HepG2 (cell line): ENCODE results near the gene DLEC1. TPM values are rescaled to one million over a fixed set of nuclear protein-coding genes. Genes with fewer than 3 reads are reported as not detected.

Experiments
- AHR ChIP-seq: IDR thresholded peaks from 2 replicates; pipeline ENCODE4 v1.6.1; 2018; ENCODE audit warnings: missing genetic modification reagents, missing compliant biosample characterization
- DPF2 ChIP-seq: sonication (generic); formaldehyde crosslinking; IDR thresholded peaks from 2 replicates; pipeline ENCODE4 v1.4.0; 2020; ENCODE audit warnings: mild to moderate bottlenecking, low read depth, missing genetic modification reagents, borderline replicate concordance
- ELF3 ChIP-seq: IDR thresholded peaks from 2 replicates; pipeline ENCODE4 v1.6.1; 2016; ENCODE audit warnings: missing genetic modification reagents, missing compliant biosample characterization
- EP300 ChIP-seq, 3 experiments: sonication (generic) in 1 of 3; formaldehyde crosslinking in 1 of 3; IDR thresholded peaks; 2 replicates each; pipeline versions ENCODE4 v1.5.1 to v1.6.1; 2011 to 2020; ENCODE audit warnings: low read depth in 2 of 3, low read length in 2 of 3, borderline replicate concordance in 1 of 3, improper control_type of control experiment in 1 of 3, mild to moderate bottlenecking in 1 of 3, missing genetic modification reagents in 1 of 3, moderate library complexity in 1 of 3
- HMG20A ChIP-seq: IDR thresholded peaks from 2 replicates; pipeline ENCODE4 v1.6.1; 2016; ENCODE audit warnings: borderline replicate concordance
- MEIS1 ChIP-seq: sonication (generic); formaldehyde crosslinking; IDR thresholded peaks from 2 replicates; pipeline ENCODE4 v1.9.0; 2021; ENCODE audit warnings: mild to moderate bottlenecking, missing genetic modification reagents, moderate library complexity, borderline replicate concordance
- MTA1 ChIP-seq: sonication (generic); formaldehyde crosslinking; IDR thresholded peaks from 2 replicates; pipeline ENCODE4 v1.4.0; 2020; ENCODE audit warnings: missing genetic modification reagents, mild to moderate bottlenecking, borderline replicate concordance
- MXI1 ChIP-seq: IDR thresholded peaks from 3 replicates; pipeline ENCODE4 v1.6.1; 2012; ENCODE audit warnings: low read depth, low read length, inconsistent platforms, borderline replicate concordance
- NCOR1 ChIP-seq: fragments of 200-600 bp; sonication (generic); IDR thresholded peaks from 2 replicates; pipeline ENCODE4 v1.7.0; 2017; ENCODE audit warnings: antibody characterized with exemption, low read length, borderline replicate concordance
- NFYB ChIP-seq: sonication (generic); formaldehyde crosslinking; IDR thresholded peaks from 2 replicates; pipeline ENCODE4 v1.4.0; 2020; ENCODE audit warnings: missing genetic modification reagents
- SOX13 ChIP-seq, 3 experiments: fragments of 450-650 bp in 1 of 3; sonication (generic) in 1 of 3; formaldehyde crosslinking in 1 of 3; IDR thresholded peaks in 2 of 3; conservative IDR thresholded peaks in 1 of 3; 2 replicates each; pipeline versions ENCODE4 v1.5.0 to v1.6.1; 2016 to 2020; ENCODE audit warnings: antibody characterized with exemption in 1 of 3, mild to moderate bottlenecking in 1 of 3, missing compliant biosample characterization in 1 of 3, missing genetic modification reagents in 1 of 3, moderate library complexity in 1 of 3
- TBX2 ChIP-seq: sonication (generic); formaldehyde crosslinking; IDR thresholded peaks from 2 replicates; pipeline ENCODE4 v1.5.0; 2020; ENCODE audit warnings: missing genetic modification reagents, mild to moderate bottlenecking, borderline replicate concordance
- ZBTB20 ChIP-seq: sonication (generic); formaldehyde crosslinking; IDR thresholded peaks from 2 replicates; pipeline ENCODE4 v1.8.1; 2023; ENCODE audit warnings: missing genetic modification reagents, low read depth, mild to moderate bottlenecking, borderline replicate concordance
- ZFX ChIP-seq: sonication (generic); formaldehyde crosslinking; IDR thresholded peaks from 2 replicates; pipeline ENCODE4 v1.4.0; 2020; ENCODE audit warnings: mild to moderate bottlenecking, low read depth, missing genetic modification reagents, moderate library complexity
- ZNF160 ChIP-seq: sonication (generic); formaldehyde crosslinking; IDR thresholded peaks from 2 replicates; pipeline ENCODE4 v1.8.0; 2022; ENCODE audit warnings: mild to moderate bottlenecking, inconsistent platforms, missing genetic modification reagents
- ZNF275 ChIP-seq: sonication (generic); formaldehyde crosslinking; IDR thresholded peaks from 2 replicates; pipeline ENCODE4 v1.8.0; 2022; ENCODE audit warnings: missing genetic modification reagents, mild to moderate bottlenecking, inconsistent platforms, borderline replicate concordance
- ZNF550 ChIP-seq: sonication (generic); formaldehyde crosslinking; IDR thresholded peaks from 2 replicates; pipeline ENCODE4 v1.4.0; 2020; ENCODE audit warnings: mild to moderate bottlenecking, missing genetic modification reagents, borderline replicate concordance
- ZNF747 ChIP-seq: sonication (generic); formaldehyde crosslinking; IDR thresholded peaks from 2 replicates; pipeline ENCODE4 v1.8.1; 2023; ENCODE audit warnings: missing genetic modification reagents, mild to moderate bottlenecking, borderline replicate concordance
- polyA plus RNA-seq, 8 experiments: library from polyadenylated mRNA; depleted of rRNA in 3 of 8; stranded (reverse) in 7 of 8; unstranded in 1 of 8; fragments of >200 nt; fragmentation: Illumina TruSeq in 4 of 8; extraction: Trizol in 4 of 8; gene quantifications; 2 replicates each; pipeline versions ENCODE4 v1.2.1 to v1.2.3, GENCODE V29; 2011 to 2016; ENCODE audit warnings: low read depth in 4 of 8, missing spikeins in 1 of 8, mixed read lengths in 1 of 8; ENCODE audit not compliant: insufficient read depth in 1 of 8
- total RNA-seq, 5 experiments: library from RNA; depleted of rRNA; stranded (reverse); fragments of >200 nt; fragmentation: Illumina TruSeq; extraction: Trizol; gene quantifications; 2 replicates each; pipeline ENCODE4 v1.2.3, GENCODE V29; 2016; ENCODE audit warnings: low read depth in 1 of 5
- TF ChIP-seq, protein P1 (sequence below): sonication (generic); formaldehyde crosslinking; IDR thresholded peaks from 2 replicates; pipeline ENCODE4 v1.4.0; 2020; ENCODE audit warnings: missing genetic modification reagents
- TF ChIP-seq, protein P2 (sequence below): sonication (generic); formaldehyde crosslinking; IDR thresholded peaks from 2 replicates; pipeline ENCODE4 v1.4.0; 2020; ENCODE audit warnings: mild to moderate bottlenecking, missing genetic modification reagents, borderline replicate concordance
- TF ChIP-seq, protein P3 (sequence below): IDR thresholded peaks from 2 replicates; pipeline ENCODE4 v1.6.1; 2012; ENCODE audit warnings: low read depth, low read length, improper control_type of control experiment

The DLEC1 gene
- total and polyA plus RNA-seq, 2 of the 13 experiments (the other 11 are each of a cell fraction or from before 2014, with no cell fraction given), result 0.09 TPM; not detected in 1

DNA sequence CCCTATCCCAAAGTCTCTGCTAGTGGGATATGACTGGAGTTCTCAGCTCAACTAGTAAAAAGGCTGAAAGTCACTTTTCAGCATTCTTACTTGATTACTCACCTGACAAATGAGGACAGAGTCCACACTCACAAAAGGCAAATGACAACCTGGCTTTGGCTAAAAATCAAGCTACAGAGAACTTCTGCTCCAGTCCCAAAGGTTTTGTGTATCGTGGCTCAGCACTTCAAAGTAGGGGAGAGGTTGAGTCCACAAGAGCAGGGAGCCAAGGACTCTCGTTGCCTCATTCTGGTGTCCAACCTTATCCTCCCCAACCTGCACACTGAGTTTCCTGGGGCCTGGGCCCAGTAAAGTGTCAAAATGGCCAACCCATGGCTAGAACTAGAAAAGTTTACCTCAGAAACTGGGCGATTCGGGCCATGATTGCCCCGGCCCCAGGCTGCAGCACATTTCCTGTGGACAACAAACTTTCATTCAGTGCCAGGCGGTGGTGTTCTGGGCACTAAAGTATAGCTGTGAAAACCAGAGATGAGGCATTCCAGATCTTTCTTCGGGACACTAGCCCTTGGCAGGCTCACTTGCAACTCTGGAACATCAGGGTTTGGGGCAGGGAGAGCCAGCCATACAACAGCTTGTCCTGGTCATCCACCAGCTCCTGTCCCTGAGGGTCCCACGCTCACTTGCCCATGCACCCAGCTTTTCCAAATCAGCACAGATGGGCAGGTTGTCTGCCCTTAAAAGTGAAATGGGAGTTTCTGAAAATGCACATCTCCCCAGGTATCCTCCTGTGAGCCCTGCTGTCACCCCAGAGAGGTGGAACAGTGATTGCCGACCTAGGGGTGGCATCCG lies 94.8 kb downstream of the DLEC1 start (continued):
- TF ChIP-seq AHR (no peak), NFYB (0 out of 2 replicates have a peak, but pooled peaks have one; percentile 20), ZBTB20 (CRISPR knock-in tag) (peak; percentile 73; the same call in 1 of the 2 replicates), EP300 (IDR thresholded peaks at IDR 0.05; ENCODE audit: low read depth in 2 of 2, low read length in 2 of 2) (peak in 1 of 2 experiments; percentile 94; a peak in 3 of 4 replicates), EP300 (CRISPR knock-in tag; IDR thresholded peaks at IDR 0.05; ENCODE audit: borderline replicate concordance) (peak; percentile 84), SOX13 (IDR thresholded peaks at IDR 0.05) (peak; percentile 43; the same call in 1 of the 2 replicates), SOX13 (CRISPR knock-in tag; conservative IDR thresholded peaks at IDR 0.05 in 1 of 2, IDR thresholded peaks at IDR 0.05 in 1 of 2) (peak in 1 of 2 experiments; percentile 89; a peak in 2 of 4 replicates), MXI1 (peak; percentile 68; the same call in 1 of the 3 replicates), MEIS1 (CRISPR knock-in tag) (peak; percentile 88), ZNF747 (peak; percentile 42; the same call in 1 of the 2 replicates), ZNF550 (CRISPR knock-in tag) (no peak), ZFX (CRISPR knock-in tag) (peak; percentile 83), TBX2 (peak; percentile 89; the same call in 1 of the 2 replicates), DPF2 (CRISPR knock-in tag) (peak; percentile 93), NCOR1 (peak; percentile 96), ZNF275 (CRISPR knock-in tag) (0 out of 2 replicates have a peak, but pooled peaks have one; percentile 51), MTA1 (peak; percentile 70), ZNF160 (CRISPR knock-in tag) (peak; percentile 14; the same call in 1 of the 2 replicates), HMG20A (CRISPR knock-in tag) (peak; percentile 80; the same call in 1 of the 2 replicates), ELF3 (CRISPR knock-in tag) (peak; percentile 74)
- TF ChIP-seq, protein P1, sequence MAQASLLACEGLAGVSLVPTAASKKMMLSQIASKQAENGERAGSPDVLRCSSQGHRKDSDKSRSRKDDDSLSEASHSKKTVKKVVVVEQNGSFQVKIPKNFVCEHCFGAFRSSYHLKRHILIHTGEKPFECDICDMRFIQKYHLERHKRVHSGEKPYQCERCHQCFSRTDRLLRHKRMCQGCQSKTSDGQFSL (CRISPR knock-in tag), result no peak
- TF ChIP-seq, protein P2, sequence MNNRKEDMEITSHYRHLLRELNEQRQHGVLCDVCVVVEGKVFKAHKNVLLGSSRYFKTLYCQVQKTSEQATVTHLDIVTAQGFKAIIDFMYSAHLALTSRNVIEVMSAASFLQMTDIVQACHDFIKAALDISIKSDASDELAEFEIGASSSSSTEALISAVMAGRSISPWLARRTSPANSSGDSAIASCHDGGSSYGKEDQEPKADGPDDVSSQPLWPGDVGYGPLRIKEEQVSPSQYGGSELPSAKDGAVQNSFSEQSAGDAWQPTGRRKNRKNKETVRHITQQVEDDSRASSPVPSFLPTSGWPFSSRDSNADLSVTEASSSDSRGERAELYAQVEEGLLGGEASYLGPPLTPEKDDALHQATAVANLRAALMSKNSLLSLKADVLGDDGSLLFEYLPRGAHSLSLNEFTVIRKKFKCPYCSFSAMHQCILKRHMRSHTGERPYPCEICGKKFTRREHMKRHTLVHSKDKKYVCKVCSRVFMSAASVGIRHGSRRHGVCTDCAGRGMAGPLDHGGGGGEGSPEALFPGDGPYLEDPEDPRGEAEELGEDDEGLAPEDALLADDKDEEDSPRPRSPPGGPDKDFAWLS, result no peak
- TF ChIP-seq, protein P3, sequence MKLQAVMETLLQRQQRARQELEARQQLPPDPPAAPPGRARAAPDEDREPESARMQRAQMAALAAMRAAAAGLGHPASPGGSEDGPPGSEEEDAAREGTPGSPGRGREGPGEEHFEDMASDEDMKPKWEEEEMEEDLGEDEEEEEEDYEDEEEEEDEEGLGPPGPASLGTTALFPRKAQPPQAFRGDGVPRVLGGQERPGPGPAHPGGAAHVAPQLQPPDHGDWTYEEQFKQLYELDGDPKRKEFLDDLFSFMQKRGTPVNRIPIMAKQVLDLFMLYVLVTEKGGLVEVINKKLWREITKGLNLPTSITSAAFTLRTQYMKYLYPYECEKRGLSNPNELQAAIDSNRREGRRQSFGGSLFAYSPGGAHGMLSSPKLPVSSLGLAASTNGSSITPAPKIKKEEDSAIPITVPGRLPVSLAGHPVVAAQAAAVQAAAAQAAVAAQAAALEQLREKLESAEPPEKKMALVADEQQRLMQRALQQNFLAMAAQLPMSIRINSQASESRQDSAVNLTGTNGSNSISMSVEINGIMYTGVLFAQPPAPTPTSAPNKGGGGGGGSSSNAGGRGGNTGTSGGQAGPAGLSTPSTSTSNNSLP, result peak; percentile 30; the same call in 1 of the 2 replicates
